GM21447 (cell line): Measurements from ENCODE around the gene NRP2.

Source experiments
- ATAC-seq: cut with Tn5 transposase; IDR thresholded peaks from one replicate; pipeline ENCODE4 v1.9.1; 2021; ENCODE audit not compliant: unreplicated experiment

NRP2 gene

DNA sequence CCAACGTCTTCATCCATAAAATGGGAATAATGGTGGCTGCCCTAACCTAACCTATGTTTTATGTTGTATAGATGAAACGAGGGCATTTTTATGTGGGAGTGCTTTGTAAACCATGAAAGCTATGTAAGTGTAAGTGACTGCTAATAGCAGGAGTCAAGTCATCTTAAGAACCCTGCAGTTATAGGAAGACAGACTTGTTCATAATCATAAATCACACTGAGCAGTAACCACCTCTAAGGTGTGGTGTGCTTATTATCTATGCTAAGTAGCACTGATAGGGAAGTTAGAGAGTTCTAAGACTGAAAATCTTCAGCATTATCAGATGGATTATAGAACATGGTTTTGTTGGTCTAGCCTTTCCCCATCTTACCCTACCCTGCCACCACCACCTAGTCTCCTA is 24.2 kb upstream of the NRP2 start:
- no peak for ATAC-seq

DNA sequence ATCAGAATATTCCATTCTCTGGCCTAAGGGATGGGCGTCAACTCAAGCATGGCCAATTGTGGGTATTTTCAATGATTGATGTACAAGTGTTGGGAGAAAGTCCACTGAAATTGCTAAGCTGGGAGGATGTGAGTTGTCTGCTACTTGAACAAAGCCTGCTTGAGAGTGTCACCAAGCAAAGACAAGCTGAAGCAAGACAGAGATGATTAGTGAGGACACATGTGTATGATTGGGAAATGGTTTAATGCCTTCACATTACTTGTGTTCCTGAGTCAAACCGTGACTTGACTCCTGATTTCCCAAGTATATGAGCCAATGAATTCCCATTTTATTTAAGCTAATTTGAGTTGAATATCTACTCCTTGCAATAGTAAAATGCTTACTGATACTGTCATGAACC is 23.7 kb upstream of the NRP2 start:
- ATAC-seq, result no peak

DNA sequence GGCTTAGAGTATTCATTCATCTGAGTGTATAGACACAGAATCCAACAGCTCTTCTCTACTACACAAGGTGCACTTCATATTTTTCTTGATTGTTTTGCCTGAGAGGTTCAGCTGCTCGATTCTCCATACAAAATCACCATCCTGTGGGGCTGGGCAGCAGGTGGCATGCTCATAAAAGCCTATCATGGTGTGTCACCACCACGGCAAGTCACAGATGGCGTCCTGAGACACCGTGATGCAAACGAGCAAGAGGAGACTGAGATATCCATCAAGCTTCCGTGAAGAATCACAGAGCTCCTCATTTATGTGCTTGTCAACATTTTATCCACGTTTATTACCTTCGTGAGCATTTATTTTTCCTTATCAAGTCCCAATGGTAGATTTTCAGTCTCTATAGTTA is 22.4 kb upstream of the NRP2 start:
- ATAC-seq, result no peak

DNA sequence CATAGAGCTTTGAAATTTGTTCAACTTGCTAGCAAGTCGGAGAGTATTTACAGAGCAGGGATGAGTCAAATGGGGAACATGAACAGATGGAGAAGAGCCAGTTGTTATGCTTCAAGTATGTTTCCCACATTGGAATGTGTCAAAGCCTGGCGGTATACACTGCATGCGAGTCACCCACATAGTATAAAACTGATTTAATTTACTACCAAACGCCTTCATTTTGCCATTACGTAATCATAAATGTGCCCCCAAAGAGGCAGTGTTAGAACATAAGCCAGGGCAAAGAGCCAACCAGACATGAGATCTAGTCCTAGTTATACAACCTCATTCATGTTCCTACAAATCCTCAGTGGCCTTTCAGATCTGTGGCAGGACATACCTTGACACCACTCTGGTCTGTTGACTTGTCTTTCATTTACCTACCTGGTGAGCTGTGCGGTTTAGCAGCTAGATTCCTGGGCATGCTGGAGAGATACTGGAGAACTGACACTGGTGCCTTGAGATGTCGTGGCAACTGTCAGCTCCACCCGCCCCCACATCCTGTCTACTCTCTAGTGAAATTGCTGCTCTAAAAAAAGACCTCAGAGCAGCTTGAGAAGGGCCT is 21.7 kb upstream of the NRP2 start:
- peak; percentile 63 for ATAC-seq

DNA sequence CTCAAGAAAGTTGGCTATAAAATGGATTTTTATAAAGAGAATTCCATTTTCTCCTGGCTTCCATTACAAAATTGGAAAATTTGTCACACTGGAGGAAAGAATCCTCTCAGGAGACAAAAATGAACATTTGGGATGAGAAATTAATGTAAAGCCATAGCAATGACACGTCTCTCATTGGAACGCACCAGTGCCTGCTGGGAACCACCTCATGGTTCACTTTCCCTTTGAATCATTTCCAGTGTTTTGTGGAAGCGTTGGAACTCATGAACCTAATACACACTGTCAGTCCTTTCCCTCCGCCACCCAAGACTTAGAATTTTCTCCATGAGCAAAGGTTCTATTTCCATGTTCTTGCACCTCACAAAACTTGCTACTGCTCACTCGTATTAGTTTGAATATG is 21.0 kb upstream of the NRP2 start:
- ATAC-seq, result no peak

DNA sequence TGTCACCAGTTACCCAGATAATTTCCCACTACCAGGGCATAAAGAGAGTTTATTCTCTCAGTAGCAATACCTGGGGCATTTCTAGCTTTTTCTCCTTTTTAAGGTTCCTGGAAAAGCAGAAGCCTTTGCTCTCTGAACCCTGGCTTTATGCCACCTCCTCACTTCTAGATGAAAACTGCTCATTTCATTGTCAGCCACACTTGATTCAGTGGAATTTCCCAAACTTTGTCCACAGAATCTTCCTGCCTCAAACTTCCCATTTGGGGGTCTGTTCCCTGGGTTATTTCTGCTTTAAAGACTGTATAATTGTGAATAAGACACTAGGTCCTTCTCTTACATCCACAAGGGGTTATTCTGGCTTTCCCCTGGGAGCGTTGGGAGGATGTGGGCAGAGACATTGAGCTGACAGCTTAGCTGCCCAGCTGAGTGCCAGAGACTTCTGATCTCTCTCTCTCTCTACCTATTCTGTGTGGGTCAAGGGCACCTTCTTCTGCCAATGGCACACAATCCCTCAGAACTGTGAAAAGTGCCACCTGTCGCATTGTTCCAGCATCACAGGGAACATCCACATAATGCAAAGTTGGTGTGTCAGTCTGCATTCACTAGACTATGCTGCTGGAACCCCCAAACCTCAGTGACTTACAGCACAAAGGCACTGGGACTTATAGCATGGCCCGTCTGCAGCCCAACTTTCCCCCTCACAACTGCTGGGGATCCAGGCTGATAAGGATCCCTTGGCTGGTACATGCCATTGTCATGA is 19.9 kb upstream of the NRP2 start:
- no peak for ATAC-seq

DNA sequence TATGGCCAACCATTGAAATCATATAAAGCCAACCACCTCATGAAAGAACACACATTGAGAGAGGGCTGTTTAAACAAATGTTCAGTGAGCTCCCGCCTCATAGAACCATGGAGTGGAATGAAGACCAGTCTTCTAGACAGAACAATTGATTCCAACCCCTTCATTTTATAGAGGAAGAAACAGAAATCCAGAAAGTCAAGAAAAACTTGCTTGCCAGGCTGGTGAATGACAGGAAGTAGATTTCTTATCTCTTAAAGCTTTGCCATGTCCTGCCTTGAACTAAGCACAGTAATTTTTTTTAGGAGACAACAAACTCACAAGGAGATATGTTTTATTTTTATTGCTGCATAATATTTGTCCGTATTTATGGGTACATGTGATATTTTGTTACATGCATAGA is 16.5 kb upstream of the NRP2 start:
- ATAC-seq, result no peak

DNA sequence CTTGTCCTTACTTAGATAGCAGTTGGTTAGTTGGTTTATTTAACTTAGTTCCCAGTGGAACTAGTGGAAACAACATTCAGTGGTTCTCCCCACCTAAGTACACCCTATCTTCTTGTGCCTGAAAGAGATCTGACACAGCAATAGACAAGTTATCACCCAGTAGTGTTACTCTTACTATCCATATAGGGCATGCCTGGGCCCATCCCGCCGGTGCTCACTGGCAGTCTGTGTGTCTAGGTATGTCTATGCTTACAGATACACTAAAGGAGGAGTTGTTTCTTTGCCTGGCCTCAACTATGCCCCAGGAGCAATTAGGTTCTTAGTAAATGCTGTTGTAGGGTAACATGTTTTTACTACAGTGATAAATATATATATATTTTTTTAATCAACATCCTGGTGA is 12.0 kb upstream of the NRP2 start:
- no peak for ATAC-seq

DNA sequence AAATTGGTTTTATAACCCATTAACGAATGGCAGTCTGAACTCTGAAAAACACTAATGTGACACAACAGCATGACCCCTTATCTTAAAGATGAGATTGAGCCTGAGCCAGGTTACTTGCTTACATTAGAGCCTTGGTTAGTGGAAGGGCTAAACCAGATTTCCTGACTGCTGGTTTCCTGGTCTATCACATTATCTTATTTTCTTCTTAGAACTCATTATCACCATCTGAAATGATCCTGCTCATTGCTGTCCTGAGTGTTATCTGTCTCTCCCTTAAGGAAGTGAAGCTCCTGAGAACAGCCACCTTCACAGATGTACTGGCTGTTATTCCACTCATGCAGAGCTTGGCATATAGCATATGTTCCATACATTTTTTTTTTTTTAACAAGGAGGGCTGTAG is 9.0 kb upstream of the NRP2 start:
- ATAC-seq, result no peak

DNA sequence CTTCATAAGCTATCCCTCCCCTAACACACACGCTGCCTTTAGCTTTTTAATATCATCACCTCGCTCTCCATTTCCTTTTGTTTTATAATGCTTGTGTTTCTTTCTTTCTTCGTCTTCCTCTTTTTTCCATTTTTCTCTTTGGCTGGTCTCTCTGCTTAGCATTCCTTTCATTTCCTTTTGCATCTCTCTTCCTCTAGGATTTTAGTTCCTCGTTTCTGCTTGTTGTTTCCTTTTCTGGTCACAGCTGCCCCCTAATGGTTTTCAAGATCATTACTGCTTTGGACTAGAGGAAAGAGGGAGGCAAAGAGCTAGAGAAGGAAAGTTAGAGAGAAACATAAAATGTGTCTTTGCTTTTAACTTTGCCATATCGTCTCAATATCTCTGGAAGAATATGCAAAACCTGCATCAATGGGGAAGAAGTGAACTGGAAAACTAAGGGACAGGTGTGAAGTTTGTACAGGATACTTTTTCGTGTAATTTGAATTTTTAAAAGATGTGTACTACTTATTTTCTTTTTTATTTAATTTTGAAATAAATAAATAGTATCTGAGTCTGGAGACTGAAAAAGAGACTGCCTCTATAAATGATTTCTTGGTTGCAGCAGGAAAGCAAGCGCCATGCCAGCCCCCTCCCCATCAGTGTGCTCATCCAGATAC is 6.3 kb upstream of the NRP2 start:
- no peak for ATAC-seq

DNA sequence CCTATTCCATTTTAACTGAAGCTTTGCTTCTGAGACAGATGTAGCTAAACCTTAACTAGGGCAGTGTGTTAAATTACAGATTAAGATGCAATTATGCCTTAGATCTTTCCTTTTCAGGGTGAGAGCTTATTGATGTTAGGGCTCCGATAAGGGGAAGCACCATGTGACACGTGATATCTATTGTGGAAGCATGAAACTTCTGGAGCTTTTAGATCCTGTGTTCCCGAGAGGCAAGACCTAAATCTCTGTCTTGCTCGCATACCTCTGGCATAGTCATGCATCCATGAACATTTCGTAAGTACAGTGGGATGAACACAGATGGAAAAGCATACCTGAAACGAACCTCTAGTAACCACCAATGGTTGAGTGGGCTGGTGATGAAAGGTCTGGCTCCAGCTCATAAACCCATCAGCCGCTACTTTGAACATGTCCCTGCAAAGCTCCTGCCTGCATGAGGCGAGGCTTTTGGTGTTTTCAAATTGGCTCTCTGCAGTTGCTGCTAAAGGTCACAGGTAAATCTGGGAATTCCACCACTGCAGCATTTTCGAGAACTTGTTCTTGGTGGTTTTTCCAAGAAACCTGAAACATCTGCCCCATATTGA is 3.7 kb upstream of the NRP2 start:
- ATAC-seq, result no peak

DNA sequence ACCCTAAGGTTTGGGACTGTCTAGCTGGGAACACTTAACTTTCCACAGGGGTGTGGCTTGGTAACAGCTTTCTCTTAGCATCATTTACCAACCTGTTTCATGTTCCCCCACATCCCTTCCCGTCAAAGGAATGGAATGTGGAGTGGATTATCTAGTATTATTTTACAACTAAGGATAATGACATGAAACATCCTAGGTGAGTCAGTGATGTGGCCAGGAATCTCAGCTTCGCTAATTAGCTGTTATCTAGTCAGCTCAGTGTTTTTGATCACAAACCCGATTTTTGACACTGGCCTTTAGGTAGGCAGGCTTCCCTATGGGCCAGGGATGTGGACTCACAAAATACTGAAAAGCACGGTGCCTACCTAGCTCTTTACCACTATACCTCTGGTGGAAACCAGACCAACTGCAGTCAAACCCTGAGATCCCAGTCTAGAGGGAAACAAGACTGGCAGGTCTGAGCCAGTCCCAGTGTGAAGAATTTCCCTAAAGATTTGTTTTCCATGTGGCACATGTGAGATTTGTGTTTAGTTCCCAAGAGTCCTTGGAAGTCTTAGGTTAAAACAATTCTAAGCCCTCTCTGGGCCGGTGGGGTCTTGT is 2.8 kb upstream of the NRP2 start:
- no peak for ATAC-seq

DNA sequence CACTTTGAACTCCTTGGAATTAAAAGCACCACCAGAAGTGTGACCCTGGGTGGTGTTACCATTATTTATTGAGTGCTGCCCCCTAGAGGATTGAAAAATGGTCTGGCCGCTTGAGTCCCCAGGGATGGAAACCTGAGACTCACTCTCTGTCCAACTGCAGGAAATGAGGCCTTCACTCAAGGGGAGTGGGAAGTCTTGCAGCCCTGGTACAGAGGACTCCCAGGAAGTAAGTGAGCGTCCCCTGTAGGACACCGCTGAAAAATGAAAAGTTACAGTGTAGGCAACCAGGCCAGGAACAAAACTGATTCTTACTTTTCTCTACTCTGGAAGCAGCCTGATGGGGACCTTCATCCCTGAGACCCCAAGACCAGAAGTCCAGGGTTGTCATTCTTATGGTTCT is 2.2 kb upstream of the NRP2 start:
- peak; percentile 68 for ATAC-seq

DNA sequence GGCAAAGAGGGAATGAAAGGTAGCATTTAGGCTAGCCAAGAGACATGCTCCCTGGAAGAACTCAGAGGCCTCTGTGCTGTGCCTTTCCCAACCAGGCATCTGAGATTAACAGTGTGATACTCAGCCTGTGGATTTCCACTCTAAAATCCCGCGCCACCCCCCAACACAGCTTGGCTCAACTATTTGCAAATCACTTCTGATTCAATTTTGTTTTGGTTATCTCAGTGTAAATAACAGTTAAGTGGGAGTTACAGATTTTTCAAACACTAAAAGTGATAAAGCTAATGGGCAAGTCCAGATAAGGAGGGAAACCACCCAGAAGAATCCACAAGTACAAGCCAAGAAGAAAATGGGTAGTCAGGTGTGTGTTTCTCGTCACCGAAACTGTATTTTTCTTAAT is 1.4 kb upstream of the NRP2 start:
- ATAC-seq, result no peak

DNA sequence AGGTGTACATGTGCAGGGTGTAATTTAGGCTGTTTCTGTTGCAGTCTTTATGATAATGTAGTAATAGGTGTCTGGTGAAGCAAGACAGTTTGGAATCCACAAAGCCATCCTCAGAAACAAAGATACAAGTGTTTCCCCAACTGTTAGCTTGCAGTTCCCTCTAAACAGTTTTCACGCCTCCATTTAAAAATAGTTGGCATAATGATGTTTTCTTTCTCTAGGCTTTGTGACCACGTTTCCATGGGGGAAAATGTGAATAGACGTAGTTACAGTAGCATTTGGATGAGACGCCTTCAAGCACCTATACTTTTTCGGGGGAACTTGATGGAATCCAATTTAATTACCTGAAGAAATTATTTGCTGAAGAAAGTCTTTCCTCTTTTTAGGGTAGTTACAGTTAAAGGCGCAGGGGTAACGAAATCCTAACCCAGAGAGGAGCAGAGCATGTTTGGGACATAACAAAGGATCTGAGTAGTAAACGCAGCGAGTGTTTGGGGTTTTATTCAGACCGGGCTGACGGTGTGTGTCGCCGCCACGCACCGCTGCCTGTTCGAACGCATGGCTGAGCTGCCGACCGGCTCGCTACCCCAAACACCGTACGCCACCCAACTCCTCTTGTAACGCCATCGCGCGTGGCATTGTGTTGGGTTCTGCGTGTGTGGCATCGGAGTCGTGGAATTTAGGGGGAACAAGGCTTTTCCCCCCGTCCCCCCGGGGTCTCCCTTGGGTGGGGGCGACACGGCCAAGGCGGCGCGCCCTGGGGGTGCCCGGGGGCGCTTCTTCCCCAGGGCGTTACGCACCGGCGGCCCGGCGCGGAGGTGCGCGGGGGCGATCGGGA is 681 bp upstream of the NRP2 start:
- peak; percentile 40 for ATAC-seq

DNA sequence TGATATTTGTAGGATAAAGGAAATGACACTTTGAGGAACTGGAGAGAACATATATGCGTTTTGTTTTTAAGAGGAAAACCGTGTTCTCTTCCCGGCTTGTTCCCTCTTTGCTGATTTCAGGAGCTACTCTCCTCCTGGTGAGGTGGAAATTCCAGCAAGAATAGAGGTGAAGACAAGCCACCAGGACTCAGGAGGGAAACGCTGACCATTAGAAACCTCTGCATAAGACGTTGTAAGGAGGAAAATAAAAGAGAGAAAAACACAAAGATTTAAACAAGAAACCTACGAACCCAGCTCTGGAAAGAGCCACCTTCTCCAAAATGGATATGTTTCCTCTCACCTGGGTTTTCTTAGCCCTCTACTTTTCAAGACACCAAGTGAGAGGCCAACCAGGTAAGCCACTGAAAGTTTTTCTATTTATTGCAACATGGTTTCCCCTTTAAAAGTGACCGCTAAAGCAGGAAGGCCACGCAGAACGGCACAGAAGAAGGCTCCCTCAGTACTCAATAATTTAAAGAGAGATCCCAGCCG is 735 bp downstream of the NRP2 start:
- no peak for ATAC-seq

DNA sequence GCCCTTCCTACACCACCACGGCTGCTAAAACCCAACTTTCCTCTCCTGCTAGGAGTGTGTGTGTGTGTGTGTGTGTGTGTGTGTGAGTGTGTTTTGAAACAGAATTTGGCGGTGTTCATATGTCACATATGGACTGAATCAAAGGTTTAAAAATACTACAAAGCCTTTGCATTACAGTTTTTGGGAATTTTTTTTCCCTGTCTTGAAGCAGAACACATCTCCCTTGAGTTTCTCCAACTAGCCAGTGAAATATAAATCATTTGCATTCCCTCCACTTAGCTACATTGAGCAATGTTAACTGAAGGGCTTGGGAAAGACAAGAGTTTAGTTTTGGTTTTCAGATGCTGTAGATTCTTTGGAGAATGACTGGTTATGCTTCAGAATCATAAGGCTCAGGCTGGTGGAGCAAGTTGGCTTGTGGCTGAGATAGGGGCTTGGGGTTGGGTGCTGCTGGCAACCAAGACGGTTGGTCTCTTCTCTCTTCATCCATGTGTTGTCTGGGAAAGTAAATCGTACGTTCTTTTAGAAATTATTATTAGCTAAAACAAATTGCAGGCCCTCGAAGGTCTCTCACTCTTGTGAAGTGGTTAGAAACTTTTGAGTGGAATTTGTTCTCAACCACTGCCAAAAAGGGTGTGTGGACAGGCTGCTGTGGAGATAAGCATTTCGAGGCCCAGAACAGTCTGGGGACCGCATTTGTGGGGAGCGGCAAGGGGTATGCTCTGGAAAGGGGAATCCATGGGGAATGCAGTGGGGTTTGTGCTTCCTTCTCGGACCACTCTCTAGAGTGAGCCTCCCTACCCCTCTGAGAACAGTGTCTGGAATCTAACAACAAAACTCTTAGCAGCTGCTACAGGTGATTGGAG is 1.4 kb downstream of the NRP2 start:
- no peak for ATAC-seq

DNA sequence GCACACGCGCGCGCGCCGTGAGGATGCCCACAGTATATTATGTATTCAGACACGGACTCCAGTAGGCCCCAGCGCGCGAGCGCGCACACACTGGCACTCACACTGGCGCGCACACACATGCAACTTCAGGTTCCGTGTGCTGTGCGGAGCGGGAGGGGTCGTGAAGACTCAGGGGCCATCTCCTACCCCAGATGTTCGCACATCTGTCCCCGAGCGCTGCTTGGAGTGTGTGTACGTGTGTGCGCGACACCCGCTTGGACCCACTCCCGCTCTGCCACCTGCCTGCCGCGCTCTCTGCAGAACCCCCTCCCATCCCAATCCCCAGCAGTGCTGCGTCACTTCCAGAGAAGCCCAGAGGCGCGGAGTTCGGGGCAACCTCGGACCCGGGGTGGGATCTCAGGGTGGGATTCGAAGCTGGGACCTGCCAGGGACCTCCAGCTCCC is 2.6 kb downstream of the NRP2 start:
- no peak for ATAC-seq

DNA sequence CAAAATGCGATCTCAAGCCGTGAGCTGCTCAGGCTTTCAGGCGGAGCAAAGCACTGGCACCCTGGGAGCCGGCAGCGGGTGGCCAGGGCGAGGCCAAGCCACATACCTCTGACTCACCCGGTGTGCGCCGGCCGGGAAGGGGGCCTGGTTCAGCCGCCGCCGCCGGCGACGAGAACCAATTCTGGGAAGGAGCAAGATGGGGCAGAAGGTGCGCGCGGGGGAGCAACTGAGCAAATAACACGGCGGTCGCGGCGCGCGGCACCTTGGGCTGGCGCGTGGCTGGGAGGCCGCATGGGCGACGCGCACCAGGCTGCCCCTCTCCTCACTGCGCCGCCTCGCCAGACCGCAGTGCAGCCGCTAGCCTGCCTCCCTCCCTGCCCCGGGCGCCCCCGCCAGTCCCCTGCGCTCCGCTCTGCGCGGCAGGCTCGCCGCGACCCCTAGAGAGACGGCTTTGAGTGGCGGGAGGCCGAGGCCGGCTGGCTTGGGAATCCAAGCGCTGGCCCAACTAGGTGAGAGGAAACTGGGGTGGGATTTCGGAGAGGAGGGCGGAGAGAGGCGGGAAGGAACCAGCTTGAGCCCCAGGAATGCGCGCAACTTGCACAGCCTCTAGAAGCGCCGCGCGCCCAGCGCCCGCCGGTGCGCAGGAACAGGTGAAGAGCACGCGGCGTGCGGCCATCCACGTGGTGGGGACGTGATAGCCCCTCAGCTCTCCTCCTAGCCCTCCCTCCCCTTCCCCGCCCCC is 3.2 kb downstream of the NRP2 start:
- no peak for ATAC-seq
